IMR-90 (cell line): ENCODE data around the gene FLACC1. TPM values are rescaled to one million over a fixed set of nuclear protein-coding genes. Genes with fewer than 3 reads are reported as not detected.

Experiments
- ATAC-seq: fragments of 200-7000 bp; cut with Tn5 transposase; 2 replicates; pipeline ENCODE4 v1.9.1; 2020; ENCODE audit warnings: low read depth, mild to moderate bottlenecking, moderate library complexity
- BruUV-seq: library from RNA; stranded (reverse); fragments of 400-500 nt; replicated peaks from 2 replicates; lab custom pipeline; 2021; lab: Mats Ljungman, UMichigan
- CTCF ChIA-PET: fragments of 300-600 bp; formaldehyde crosslinking; extraction: SDS; loops from one replicate; lab custom pipeline; 2021; ENCODE audit warnings: antibody characterized with exemption; lab: Yijun Ruan, JAX
- POLR2A ChIA-PET: fragments of 300-600 bp; sonication (Branson Sonifier 250); formaldehyde crosslinking; loops from one replicate; lab custom pipeline; 2022; ENCODE audit warnings: antibody characterized with exemption; ENCODE audit not compliant: unreplicated experiment; lab: Charles Lee
- DNase-seq: peaks from one replicate; pipeline ENCODE4 v3.0.0; 2013
- H2AFZ ChIP-seq: replicated peaks from 2 replicates; pipeline ENCODE3; 2013; ENCODE audit warnings: low read length, mild to moderate bottlenecking; ENCODE audit not compliant: poor library complexity
- H2AK5ac ChIP-seq: 2 replicates; pipeline ENCODE4 v1.6.1; 2013; ENCODE audit warnings: low read depth, low read length, inconsistent platforms
- H2AK9ac ChIP-seq: replicated peaks from 2 replicates; pipeline ENCODE3; 2013; ENCODE audit warnings: mild to moderate bottlenecking, low read depth, low read length, moderate library complexity; ENCODE audit not compliant: poor library complexity
- H2BK120ac ChIP-seq: 2 replicates; pipeline ENCODE4 v1.6.1; 2013; ENCODE audit warnings: low read depth, low read length, inconsistent platforms
- H2BK15ac ChIP-seq: 3 replicates; pipeline ENCODE4 v1.6.1; 2013; ENCODE audit warnings: low read depth, low read length, inconsistent platforms
- H2BK20ac ChIP-seq: 2 replicates; pipeline ENCODE4 v1.6.1; 2013; ENCODE audit warnings: low read depth, mild to moderate bottlenecking, inconsistent platforms, low read length, moderate library complexity
- H2BK5ac ChIP-seq: 2 replicates; pipeline ENCODE4 v1.6.1; 2013; ENCODE audit warnings: mild to moderate bottlenecking, low read depth, low read length, inconsistent platforms; ENCODE audit not compliant: poor library complexity, severe bottlenecking
- H3K14ac ChIP-seq: replicated peaks from 2 replicates; pipeline ENCODE4 v1.6.1; 2013; ENCODE audit warnings: low read depth, low read length, inconsistent platforms
- H3K18ac ChIP-seq: 2 replicates; pipeline ENCODE4 v1.6.1; 2013; ENCODE audit warnings: low read depth, low read length, control low read depth
- H3K23ac ChIP-seq: 2 replicates; pipeline ENCODE4 v1.6.1; 2013; ENCODE audit warnings: low read depth, low read length, inconsistent platforms
- H3K27ac ChIP-seq: 2 replicates; pipeline ENCODE4 v1.5.1; 2013; ENCODE audit warnings: mild to moderate bottlenecking, control low read depth, low read length; ENCODE audit not compliant: insufficient read depth
- H3K27me3 ChIP-seq: 2 replicates; pipeline ENCODE4 v1.6.1; 2013; ENCODE audit warnings: low read length; ENCODE audit not compliant: control insufficient read depth, insufficient read depth
- H3K36me3 ChIP-seq: 2 replicates; pipeline ENCODE4 v1.6.1; 2013; ENCODE audit warnings: low read length, mixed read lengths; ENCODE audit not compliant: control insufficient read depth, insufficient read depth
- H3K4ac ChIP-seq: 2 replicates; pipeline ENCODE4 v1.6.1; 2013; ENCODE audit warnings: low read depth, low read length, inconsistent platforms
- H3K4me1 ChIP-seq: 2 replicates; pipeline ENCODE4 v1.6.1; 2013; ENCODE audit warnings: low read length, mixed read lengths; ENCODE audit not compliant: control insufficient read depth, insufficient read depth
- H3K4me2 ChIP-seq: 2 replicates; pipeline ENCODE4 v1.6.1; 2013; ENCODE audit warnings: low read depth, mild to moderate bottlenecking, control low read depth, low read length, moderate library complexity
- H3K4me3 ChIP-seq: 2 replicates; pipeline ENCODE4 v1.5.1; 2013; ENCODE audit warnings: low read depth, mild to moderate bottlenecking, control low read depth, low read length, moderate library complexity; ENCODE audit not compliant: insufficient read depth
- H3K56ac ChIP-seq: 2 replicates; pipeline ENCODE4 v1.6.1; 2013; ENCODE audit warnings: low read length, inconsistent platforms; ENCODE audit not compliant: insufficient read depth; ENCODE audit errors: extremely low read depth
- H3K79me1 ChIP-seq, 2 experiments: 2 replicates each; pipeline ENCODE4 v1.6.1; 2013; ENCODE audit warnings: low read length in 2 of 2, inconsistent platforms in 1 of 2, low read depth in 1 of 2
- H3K9ac ChIP-seq: 2 replicates; pipeline ENCODE4 v1.6.1; 2013; ENCODE audit warnings: low read depth, low read length, control low read depth
- H3K9me1 ChIP-seq: 2 replicates; pipeline ENCODE4 v1.6.1; 2013; ENCODE audit warnings: low read length, inconsistent platforms; ENCODE audit not compliant: insufficient read depth
- H3K9me3 ChIP-seq: 2 replicates; pipeline ENCODE4 v1.6.1; 2013; ENCODE audit warnings: low read length; ENCODE audit not compliant: control insufficient read depth, insufficient read depth
- H4K20me1 ChIP-seq: 2 replicates; pipeline ENCODE4 v1.6.1; 2013; ENCODE audit warnings: low read length, inconsistent platforms; ENCODE audit not compliant: insufficient read depth
- H4K5ac ChIP-seq: 2 replicates; pipeline ENCODE4 v1.6.1; 2013; ENCODE audit warnings: mild to moderate bottlenecking, low read depth, low read length, control low read depth
- H4K8ac ChIP-seq, 2 experiments: 2 replicates each; pipeline ENCODE4 v1.6.1; 2013; ENCODE audit warnings: low read depth in 2 of 2, low read length in 2 of 2, control low read depth in 1 of 2, inconsistent platforms in 1 of 2
- H4K91ac ChIP-seq: 2 replicates; pipeline ENCODE4 v1.6.1; 2013; ENCODE audit warnings: low read depth, low read length, inconsistent platforms; ENCODE audit not compliant: insufficient read depth
- CEBPB ChIP-seq: IDR thresholded peaks from 2 replicates; pipeline ENCODE4 v1.6.1; 2012; ENCODE audit warnings: low read depth, low read length, improper control_type of control experiment
- MXI1 ChIP-seq: IDR thresholded peaks from 2 replicates; pipeline ENCODE4 v1.6.1; 2012; ENCODE audit warnings: low read depth, mild to moderate bottlenecking, low read length, moderate library complexity, borderline replicate concordance
- RAD21 ChIP-seq: IDR thresholded peaks from 2 replicates; pipeline ENCODE4 v1.6.1; 2012; ENCODE audit warnings: low read length, improper control_type of control experiment
- RCOR1 ChIP-seq: IDR thresholded peaks from 2 replicates; pipeline ENCODE4 v1.6.1; 2012; ENCODE audit warnings: mild to moderate bottlenecking, low read length, improper control_type of control experiment; ENCODE audit not compliant: insufficient replicate concordance
- WGBS, 2 experiments: methylation state at CpG; one replicate each; pipeline versions ENCODE4 v1.1.5 to v1.1.7; 2013; ENCODE audit warnings: missing lambda C conversion rate in 2 of 2; ENCODE audit not compliant: insufficient read length in 1 of 2; ENCODE audit errors: extremely low coverage in 2 of 2; 5-methylcytosine and 5-hydroxymethylcytosine counted together
- dilution Hi-C: fragments of 300-500 bp; cut with HindIII; formaldehyde crosslinking; loops from one replicate; pipeline ENCODE4 v1.14.3; 2018; ENCODE audit warnings: low sequenced_read_pairs; ENCODE audit not compliant: unreplicated experiment
- in situ Hi-C: fragments of 300-500 bp; cut with MboI; formaldehyde crosslinking; loops from 3 replicates; pipeline ENCODE4 v1.14.3; 2019; ENCODE audit warnings: low sequenced_read_pairs, inconsistent platforms, mixed read lengths
- intact Hi-C: fragments of 100-400 bp; cut with micrococcal nuclease; formaldehyde crosslinking; loops from 2 replicates; pipeline ENCODE4 v1.10.0; 2022
- polyA plus RNA-seq, 3 experiments: library from polyadenylated mRNA; depleted of rRNA; stranded (reverse); fragments of >200 nt; gene quantifications; 2 replicates each; pipeline ENCODE4 v1.2.3, GENCODE V29; 2012; ENCODE audit warnings: low replicate concordance in 1 of 3
- total RNA-seq: library from RNA; depleted of rRNA; stranded (reverse); fragments of >200 nt; gene quantifications from 2 replicates; pipeline ENCODE4 v1.2.3, GENCODE V29; 2012

The FLACC1 gene
- total and polyA plus RNA-seq, 2 of the 4 experiments (the other 2 are of a cell fraction), result 0.32 to 0.54 TPM

DNA sequence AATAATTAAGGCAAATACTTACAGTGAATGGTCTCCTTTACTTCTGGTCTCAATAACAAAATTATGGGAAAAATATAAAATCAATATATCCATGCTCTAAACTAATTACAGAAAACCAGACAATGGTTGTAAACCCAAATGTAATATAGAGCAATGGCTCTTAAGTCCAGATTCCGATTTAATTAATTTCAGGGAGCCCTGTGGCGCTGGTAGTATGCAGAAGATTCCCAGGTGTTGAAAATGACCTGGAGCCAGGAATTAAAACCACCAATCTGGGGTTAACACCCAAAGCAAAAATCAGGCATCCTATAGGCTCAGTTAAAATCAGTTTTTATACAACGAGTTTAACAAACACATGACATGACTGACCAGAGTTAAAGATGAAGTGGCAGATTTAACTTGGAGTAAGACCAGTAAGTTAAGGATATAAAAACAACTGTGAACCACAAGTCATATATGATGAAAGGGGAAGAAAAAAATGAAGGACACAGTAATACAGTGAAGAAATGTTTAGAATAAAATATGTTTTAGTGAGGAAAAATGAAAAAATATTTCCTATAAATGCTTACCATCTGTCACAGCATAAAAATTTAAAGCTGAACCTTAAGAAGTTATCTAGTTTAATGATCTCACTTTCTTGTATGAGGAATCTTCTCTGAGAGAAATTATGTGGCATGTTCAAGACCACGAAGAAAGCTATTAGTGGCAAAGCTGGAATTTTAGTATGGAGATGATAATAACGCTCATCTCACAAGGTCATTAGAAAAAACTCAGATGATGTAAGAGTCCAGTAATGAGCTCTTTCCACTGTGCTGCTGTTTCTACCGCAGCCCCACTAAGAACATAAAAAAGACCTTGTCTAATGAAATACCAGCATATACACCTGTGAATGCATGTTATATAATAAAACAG lies 45.8 kb upstream of the FLACC1 start:
- Histone ChIP-seq H3K4me2 (no peak overlapping the region), H2AFZ (no peak overlapping the region), H3K9ac (no peak overlapping the region), H3K4me1 (peaks cover 11% of the 10 kb centered on the region), H2BK15ac (no peak overlapping the region), H3K27me3 (no peaks in the 10 kb centered on the region), H3K9me3 (no peaks in the 10 kb centered on the region), H3K56ac (no peak overlapping the region), H4K8ac (no peak overlapping the region), H3K23ac (no peak overlapping the region), H3K36me3 (0 out of 2 replicates have a peak, but pooled peaks cover 2% of the 10 kb centered on the region), H2AK5ac (no peak overlapping the region), H3K27ac (no peak overlapping the region), H3K79me1 (peaks cover 11 to 34% of the 10 kb centered on the region in 2 experiments), H3K18ac (no peak overlapping the region), H2AK9ac (no peak overlapping the region), H3K4ac (no peak overlapping the region), H4K5ac (no peak overlapping the region), H3K9me1 (no peaks in the 10 kb centered on the region), H3K4me3 (no peak overlapping the region), H4K91ac (no peak overlapping the region), H3K14ac (no peak overlapping the region), H2BK120ac (peak overlapping the region; percentile 39; the same call in 1 of the 2 replicates), H2BK5ac (no peak overlapping the region), H2BK20ac (no peak overlapping the region), H4K20me1 (no peaks in the 10 kb centered on the region)
- POLR2A ChIA-PET, result no interaction called here
- no peak for TF ChIP-seq RAD21
- TF ChIP-seq MXI1, result no peak
- TF ChIP-seq RCOR1, result no peak
- TF ChIP-seq CEBPB, result peak; percentile 23; the same call in 1 of the 2 replicates
- intact Hi-C loops, result no loop called here
- BruUV-seq, result no TSS peak
- no CpG with 5 or more reads among the region's 6 CpGs for WGBS, 2 experiments
- DNase-seq (peak; percentile 55), ATAC-seq (peak; percentile 32)
- in situ Hi-C loops, result no loop called here
- dilution Hi-C loops, result no loop called here
- CTCF ChIA-PET, result no interaction called here
